GM12878 (cell line): ENCODE results near the gene PAX2. TPM values are rescaled to one million over a fixed set of nuclear protein-coding genes. Genes with fewer than 3 reads are reported as not detected.

ENCODE experiments used
- ATAC-seq: fragments of 200-7000 bp; cut with Tn5 transposase; 3 replicates; pipeline ENCODE4 v1.9.1; 2020; ENCODE audit warnings: mild to moderate bottlenecking, moderate library complexity
- BruUV-seq: library from RNA; stranded (reverse); fragments of 400-500 nt; replicated peaks from 2 replicates; lab custom pipeline; 2021; lab: Mats Ljungman, UMichigan
- CTCF ChIA-PET: fragments of 300-600 bp; sonication (Branson Sonifier 250); formaldehyde crosslinking; extraction: SDS; loops from one replicate; lab custom pipeline; 2021; ENCODE audit warnings: inconsistent platforms; lab: Yijun Ruan, JAX
- POLR2A ChIA-PET: fragments of 350-600 bp; formaldehyde crosslinking; extraction: SDS; loops from one replicate; lab custom pipeline; 2021; ENCODE audit warnings: inconsistent platforms; lab: Charles Lee
- RAD21 ChIA-PET: fragments of 300-600 bp; sonication (Branson Sonifier 250); formaldehyde crosslinking; loops from one replicate; lab custom pipeline; 2023; ENCODE audit warnings: antibody characterized with exemption; ENCODE audit not compliant: unreplicated experiment; lab: Charles Lee
- SMC1A ChIA-PET: fragments of 300-600 bp; sonication (Branson Sonifier 250); formaldehyde crosslinking; loops from one replicate; lab custom pipeline; 2023; ENCODE audit not compliant: unreplicated experiment, uncharacterized antibody; lab: Charles Lee
- DNase-seq: peaks from one replicate; pipeline ENCODE4 v3.0.0-alpha.2; 2011; ENCODE audit warnings: low read depth, low spot score
- FAIRE-seq: peaks from 3 replicates; lab custom pipeline; 2011; peaks lifted over from hg19 to GRCh38; lab: Jason Lieb, UNC
- H2AFZ ChIP-seq: 2 replicates; pipeline ENCODE4 v1.6.0; 2011; ENCODE audit warnings: low read depth, low read length, control low read depth; ENCODE audit not compliant: control insufficient read depth
- H3K27ac ChIP-seq: 2 replicates; pipeline ENCODE4 v1.5.1; 2011; ENCODE audit warnings: control low read depth; ENCODE audit not compliant: control insufficient read depth, insufficient read depth
- H3K27me3 ChIP-seq, 2 experiments: replicated peaks in 1 of 2; 2 replicates each; pipeline versions ENCODE4 v1.6.0 to v1.6.1; 2011; ENCODE audit warnings: low read length in 1 of 2; ENCODE audit not compliant: control insufficient read depth in 2 of 2, insufficient read depth in 2 of 2
- H3K36me3 ChIP-seq, 2 experiments: 2 replicates each; pipeline ENCODE4 v1.5.1; 2011; ENCODE audit warnings: low read length in 1 of 2; ENCODE audit not compliant: control insufficient read depth in 2 of 2, insufficient read depth in 2 of 2
- H3K4me1 ChIP-seq: 2 replicates; pipeline ENCODE4 v1.6.1; 2011; ENCODE audit warnings: mild to moderate bottlenecking, low read length, moderate library complexity, mixed read lengths; ENCODE audit not compliant: control insufficient read depth, insufficient read depth
- H3K4me2 ChIP-seq: 2 replicates; pipeline ENCODE4 v1.6.0; 2011; ENCODE audit warnings: control low read depth; ENCODE audit not compliant: control insufficient read depth, insufficient read depth
- H3K4me3 ChIP-seq: fragments of 200-600 bp; sonication (generic); 2 replicates; pipeline ENCODE4 v1.5.1; 2016
- H3K79me2 ChIP-seq: 2 replicates; pipeline ENCODE4 v1.6.0; 2011; ENCODE audit warnings: low read length; ENCODE audit not compliant: control insufficient read depth, insufficient read depth
- H3K9ac ChIP-seq: 2 replicates; pipeline ENCODE4 v1.8.0; 2011; ENCODE audit warnings: low read length, control low read depth, mixed read lengths; ENCODE audit not compliant: control insufficient read depth, insufficient read depth
- H3K9me3 ChIP-seq: replicated peaks from 3 replicates; pipeline ENCODE4 v1.5.1; 2011; ENCODE audit warnings: mild to moderate bottlenecking, low read length; ENCODE audit not compliant: control insufficient read depth, insufficient read depth
- H4K20me1 ChIP-seq: 2 replicates; pipeline ENCODE4 v1.6.0; 2011; ENCODE audit not compliant: control insufficient read depth, insufficient read depth
- BHLHE40 ChIP-seq, 2 experiments: fragments of 450-650 bp in 1 of 2; IDR thresholded peaks; 2 replicates each; pipeline ENCODE4 v1.6.1; 2011 to 2017; ENCODE audit warnings: low read depth in 2 of 2, borderline replicate concordance in 1 of 2, improper control_type of control experiment in 1 of 2, low read length in 1 of 2, mild to moderate bottlenecking in 1 of 2
- EGR1 ChIP-seq, 2 experiments: IDR thresholded peaks; 1 replicate in 1 of 2; 2 replicates in 1 of 2; pipeline ENCODE4 v1.6.1; 2011 to 2012; ENCODE audit warnings: low read depth in 2 of 2, low read length in 2 of 2, borderline replicate concordance in 1 of 2, mild to moderate bottlenecking in 1 of 2, moderate library complexity in 1 of 2
- FOS ChIP-seq: IDR thresholded peaks from 3 replicates; pipeline ENCODE4 v1.6.1; 2011; ENCODE audit warnings: borderline replicate concordance; ENCODE audit not compliant: insufficient read length; ENCODE audit errors: extremely low read depth
- HCFC1 ChIP-seq: fragments of 150-350 bp; IDR thresholded peaks from 2 replicates; pipeline ENCODE4 v1.6.1; 2014; ENCODE audit warnings: low read length
- MEF2A ChIP-seq: IDR thresholded peaks from 2 replicates; pipeline ENCODE4 v1.6.1; 2011; ENCODE audit warnings: low read depth, mild to moderate bottlenecking, low read length, moderate library complexity; ENCODE audit not compliant: insufficient read depth
- MTA2 ChIP-seq: fragments of 450-650 bp; IDR thresholded peaks from 2 replicates; pipeline ENCODE4 v1.6.1; 2016; ENCODE audit warnings: low read depth, mild to moderate bottlenecking, moderate library complexity
- MYB ChIP-seq: fragments of 150-350 bp; IDR thresholded peaks from 2 replicates; pipeline ENCODE4 v1.6.1; 2014; ENCODE audit warnings: mild to moderate bottlenecking, low read depth, low read length, borderline replicate concordance
- NFXL1 ChIP-seq: fragments of 450-650 bp; IDR thresholded peaks from 2 replicates; pipeline ENCODE4 v1.6.1; 2017; ENCODE audit warnings: antibody characterized with exemption, mild to moderate bottlenecking, borderline replicate concordance
- NRF1 ChIP-seq: conservative IDR thresholded peaks from 2 replicates; pipeline ENCODE4 v1.6.1; 2011; ENCODE audit warnings: mild to moderate bottlenecking, low read depth, low read length, improper control_type of control experiment
- PAX8 ChIP-seq: fragments of 450-650 bp; IDR thresholded peaks from 2 replicates; pipeline ENCODE4 v1.6.1; 2017; ENCODE audit warnings: mild to moderate bottlenecking, moderate library complexity
- PML ChIP-seq: IDR thresholded peaks from 2 replicates; pipeline ENCODE4 v1.6.1; 2012; ENCODE audit warnings: low read length, inconsistent platforms
- POLR2A ChIP-seq: IDR thresholded peaks from 2 replicates; pipeline ENCODE4 v1.6.1; 2011; ENCODE audit warnings: low read depth, mild to moderate bottlenecking, low read length
- POU2F2 ChIP-seq: IDR thresholded peaks from 3 replicates; pipeline ENCODE4 v1.6.1; 2011; ENCODE audit warnings: low read depth, mild to moderate bottlenecking, low read length, borderline replicate concordance
- RBBP5 ChIP-seq: fragments of 200-600 bp; sonication (generic); conservative IDR thresholded peaks from 2 replicates; pipeline ENCODE4 v1.6.1; 2016
- RUNX3 ChIP-seq: IDR thresholded peaks from 2 replicates; pipeline ENCODE4 v1.6.1; 2012; ENCODE audit warnings: low read length, inconsistent platforms
- SREBF1 ChIP-seq: IDR thresholded peaks from 2 replicates; pipeline ENCODE4 v1.6.1; 2012; ENCODE audit warnings: mild to moderate bottlenecking, low read length
- TAF1 ChIP-seq: IDR thresholded peaks from 2 replicates; pipeline ENCODE4 v1.6.1; 2011; ENCODE audit warnings: mild to moderate bottlenecking, low read depth, low read length, borderline replicate concordance
- WGBS: methylation state at CpG from one replicate; pipeline ENCODE4 v1.1.6; 2016; ENCODE audit warnings: low lambda C conversion rate; ENCODE audit not compliant: insufficient replicate concordance, insufficient coverage; ENCODE audit errors: missing lambda C conversion rate; 5-methylcytosine and 5-hydroxymethylcytosine counted together
- in situ Hi-C: fragments of 300-500 bp; cut with MboI; formaldehyde crosslinking; loops from 9 replicates; pipeline ENCODE4 v1.14.3; 2018; ENCODE audit warnings: mixed read lengths
- intact Hi-C: fragments of 100-400 bp; cut with micrococcal nuclease; formaldehyde crosslinking; loops from one replicate; pipeline ENCODE4 v1.14.2; 2022; ENCODE audit not compliant: unreplicated experiment
- polyA plus RNA-seq, 11 experiments: library from polyadenylated mRNA; depleted of rRNA in 4 of 11; unstranded in 6 of 11; stranded (reverse) in 5 of 11; fragments of >200 nt; fragmentation: Nextera tagmentation in 4 of 11; fragmentation: Illumina TruSeq in 1 of 11; extraction: Ambion mirVana in 4 of 11; extraction: Trizol in 1 of 11; gene quantifications; 1 replicate in 1 of 11; 2 replicates in 10 of 11; pipeline versions ENCODE4 v1.2.1 to v1.2.3, GENCODE V29; 2011 to 2016; ENCODE audit warnings: inconsistent platforms in 2 of 11, missing spikeins in 2 of 11, low read depth in 1 of 11
- total RNA-seq, 4 experiments: library from RNA; depleted of rRNA in 3 of 4; stranded (reverse); fragments of >200 nt in 3 of 4; fragmentation: Illumina TruSeq in 1 of 4; extraction: Trizol in 1 of 4; gene quantifications; 2 replicates each; pipeline versions ENCODE4 v1.2.1 to v1.2.3, GENCODE V29; 2013 to 2021
- TF ChIP-seq, protein P1 (sequence below): fragments of 150-350 bp; IDR thresholded peaks from 2 replicates; pipeline ENCODE4 v1.6.1; 2016; ENCODE audit warnings: low read depth, low read length
- TF ChIP-seq, protein P2 (sequence below), 3 experiments: IDR thresholded peaks in 2 of 3; conservative IDR thresholded peaks in 1 of 3; 2 replicates each; pipeline ENCODE4 v1.5.1; 2011; ENCODE audit warnings: low read depth in 3 of 3, low read length in 3 of 3, mild to moderate bottlenecking in 3 of 3, control low read depth in 2 of 3, moderate library complexity in 2 of 3, inconsistent platforms in 1 of 3, mixed read lengths in 1 of 3; ENCODE audit not compliant: control insufficient read depth in 2 of 3, insufficient read depth in 1 of 3; ENCODE audit errors: extremely low read depth in 1 of 3
- TF ChIP-seq, protein P3 (sequence below): IDR thresholded peaks from 2 replicates; pipeline ENCODE4 v1.6.1; 2011; ENCODE audit warnings: low read depth, mild to moderate bottlenecking, low read length, moderate library complexity, borderline replicate concordance; ENCODE audit errors: extremely low read depth

The PAX2 gene
- total and polyA plus RNA-seq, 10 of the 15 experiments (the other 5 are each of a cell fraction or from before 2014, with no cell fraction given) = not detected

DNA sequence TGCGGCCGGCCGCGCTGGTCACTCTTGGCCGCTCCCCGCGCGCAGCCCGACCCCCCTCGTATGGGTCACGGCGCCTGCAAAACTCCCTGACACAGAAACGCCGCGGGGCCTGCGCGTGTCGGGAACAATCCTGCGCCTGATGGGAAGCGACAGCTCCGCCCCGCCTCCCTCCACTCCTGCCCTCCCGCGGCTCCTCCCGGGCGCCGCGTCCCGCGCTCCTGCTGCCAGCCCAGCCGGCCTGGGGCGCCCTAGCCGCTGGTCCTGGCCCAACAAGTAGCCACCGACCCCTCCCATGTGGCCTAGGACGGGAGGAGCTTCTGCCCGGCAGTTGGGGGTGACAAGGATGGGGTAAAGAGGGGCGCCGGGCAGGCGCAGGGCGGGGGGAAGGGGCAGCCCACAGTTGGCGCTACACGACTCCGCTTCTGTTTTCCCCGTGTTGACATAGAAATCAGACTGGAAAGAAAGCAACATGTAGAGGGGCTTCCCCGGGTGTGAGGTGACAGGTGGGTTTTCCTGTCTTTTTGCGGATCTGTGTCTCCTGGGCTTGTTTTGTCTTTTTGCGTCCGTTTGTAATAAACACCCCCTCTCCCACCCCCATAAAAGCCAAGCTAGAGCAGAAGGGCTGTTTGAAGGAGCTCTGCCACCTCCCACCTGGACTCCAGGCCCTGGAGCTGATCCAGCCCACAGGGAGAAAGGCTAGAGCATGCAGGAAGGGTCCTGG lies 35.1 kb upstream of the PAX2 start:
- no peak for TF ChIP-seq SREBF1
- TF ChIP-seq HCFC1 = no peak
- TF ChIP-seq MTA2 = no peak
- TF ChIP-seq, protein P1, sequence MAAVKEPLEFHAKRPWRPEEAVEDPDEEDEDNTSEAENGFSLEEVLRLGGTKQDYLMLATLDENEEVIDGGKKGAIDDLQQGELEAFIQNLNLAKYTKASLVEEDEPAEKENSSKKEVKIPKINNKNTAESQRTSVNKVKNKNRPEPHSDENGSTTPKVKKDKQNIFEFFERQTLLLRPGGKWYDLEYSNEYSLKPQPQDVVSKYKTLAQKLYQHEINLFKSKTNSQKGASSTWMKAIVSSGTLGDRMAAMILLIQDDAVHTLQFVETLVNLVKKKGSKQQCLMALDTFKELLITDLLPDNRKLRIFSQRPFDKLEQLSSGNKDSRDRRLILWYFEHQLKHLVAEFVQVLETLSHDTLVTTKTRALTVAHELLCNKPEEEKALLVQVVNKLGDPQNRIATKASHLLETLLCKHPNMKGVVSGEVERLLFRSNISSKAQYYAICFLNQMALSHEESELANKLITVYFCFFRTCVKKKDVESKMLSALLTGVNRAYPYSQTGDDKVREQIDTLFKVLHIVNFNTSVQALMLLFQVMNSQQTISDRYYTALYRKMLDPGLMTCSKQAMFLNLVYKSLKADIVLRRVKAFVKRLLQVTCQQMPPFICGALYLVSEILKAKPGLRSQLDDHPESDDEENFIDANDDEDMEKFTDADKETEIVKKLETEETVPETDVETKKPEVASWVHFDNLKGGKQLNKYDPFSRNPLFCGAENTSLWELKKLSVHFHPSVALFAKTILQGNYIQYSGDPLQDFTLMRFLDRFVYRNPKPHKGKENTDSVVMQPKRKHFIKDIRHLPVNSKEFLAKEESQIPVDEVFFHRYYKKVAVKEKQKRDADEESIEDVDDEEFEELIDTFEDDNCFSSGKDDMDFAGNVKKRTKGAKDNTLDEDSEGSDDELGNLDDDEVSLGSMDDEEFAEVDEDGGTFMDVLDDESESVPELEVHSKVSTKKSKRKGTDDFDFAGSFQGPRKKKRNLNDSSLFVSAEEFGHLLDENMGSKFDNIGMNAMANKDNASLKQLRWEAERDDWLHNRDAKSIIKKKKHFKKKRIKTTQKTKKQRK = no peak
- no peak for TF ChIP-seq PML
- TF ChIP-seq POLR2A = no peak
- no peak for TF ChIP-seq MEF2A
- TF ChIP-seq MYB = no peak
- TF ChIP-seq FOS = no peak
- no peak for TF ChIP-seq BHLHE40 (IDR thresholded peaks at IDR 0.05; ENCODE audit: borderline replicate concordance in 1 of 2, low read depth in 2 of 2, low read length in 1 of 2)
- no peak for TF ChIP-seq RBBP5
- TF ChIP-seq NRF1 = no peak
- TF ChIP-seq, protein P2, sequence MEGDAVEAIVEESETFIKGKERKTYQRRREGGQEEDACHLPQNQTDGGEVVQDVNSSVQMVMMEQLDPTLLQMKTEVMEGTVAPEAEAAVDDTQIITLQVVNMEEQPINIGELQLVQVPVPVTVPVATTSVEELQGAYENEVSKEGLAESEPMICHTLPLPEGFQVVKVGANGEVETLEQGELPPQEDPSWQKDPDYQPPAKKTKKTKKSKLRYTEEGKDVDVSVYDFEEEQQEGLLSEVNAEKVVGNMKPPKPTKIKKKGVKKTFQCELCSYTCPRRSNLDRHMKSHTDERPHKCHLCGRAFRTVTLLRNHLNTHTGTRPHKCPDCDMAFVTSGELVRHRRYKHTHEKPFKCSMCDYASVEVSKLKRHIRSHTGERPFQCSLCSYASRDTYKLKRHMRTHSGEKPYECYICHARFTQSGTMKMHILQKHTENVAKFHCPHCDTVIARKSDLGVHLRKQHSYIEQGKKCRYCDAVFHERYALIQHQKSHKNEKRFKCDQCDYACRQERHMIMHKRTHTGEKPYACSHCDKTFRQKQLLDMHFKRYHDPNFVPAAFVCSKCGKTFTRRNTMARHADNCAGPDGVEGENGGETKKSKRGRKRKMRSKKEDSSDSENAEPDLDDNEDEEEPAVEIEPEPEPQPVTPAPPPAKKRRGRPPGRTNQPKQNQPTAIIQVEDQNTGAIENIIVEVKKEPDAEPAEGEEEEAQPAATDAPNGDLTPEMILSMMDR (IDR thresholded peaks at IDR 0.05 in 2 of 3, conservative IDR thresholded peaks at IDR 0.05 in 1 of 3; ENCODE audit: control insufficient read depth in 2 of 3, extremely low read depth in 1 of 3, insufficient read depth in 1 of 3, low read depth in 3 of 3, low read length in 3 of 3) = no peak
- TF ChIP-seq TAF1 = no peak
- no peak for TF ChIP-seq POU2F2
- TF ChIP-seq NFXL1 = no peak
- TF ChIP-seq, protein P3, sequence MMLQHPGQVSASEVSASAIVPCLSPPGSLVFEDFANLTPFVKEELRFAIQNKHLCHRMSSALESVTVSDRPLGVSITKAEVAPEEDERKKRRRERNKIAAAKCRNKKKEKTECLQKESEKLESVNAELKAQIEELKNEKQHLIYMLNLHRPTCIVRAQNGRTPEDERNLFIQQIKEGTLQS = no peak
- TF ChIP-seq PAX8 = no peak
- TF ChIP-seq EGR1 (IDR thresholded peaks at IDR 0.05; ENCODE audit: borderline replicate concordance in 1 of 2, low read depth in 2 of 2, low read length in 2 of 2) = no peak
- TF ChIP-seq RUNX3 = no peak
- ChIA-PET POLR2A (no interaction called here), CTCF (interaction anchor here (1.4 kb wide), 1 partner anchor 192 kb away, joined by 3 read pairs; no protein-coding TSS in a partner anchor), SMC1A (no interaction called here), RAD21 (no interaction called here)
- Histone ChIP-seq H4K20me1 (no peaks in the 10 kb centered on the region), H3K9me3 (no peaks in the 10 kb centered on the region), H3K36me3 (no peaks in the 10 kb centered on the region), H3K4me2 (no peak overlapping the region), H3K79me2 (no peaks in the 10 kb centered on the region), H3K27ac (no peak overlapping the region), H3K4me3 (no peak overlapping the region), H3K27me3 (peaks cover 17 to 25% of the 10 kb centered on the region in 2 experiments), H3K9ac (no peak overlapping the region), H3K4me1 (no peaks in the 10 kb centered on the region), H2AFZ (no peak overlapping the region)
- no peak for FAIRE-seq
- in situ Hi-C loops (no loop called here), intact Hi-C loops (no loop called here)
- DNase-seq = no peak
- no TSS peak for BruUV-seq
- no peak for ATAC-seq
- WGBS = 34% methylated on average over 24 of the region's 48 CpGs
